HG02642 (cell line): ENCODE measurements around the gene MUC2.

Experiments
- ATAC-seq: cut with Tn5 transposase; IDR thresholded peaks from one replicate; pipeline ENCODE4 v1.9.1; 2021; ENCODE audit warnings: mild to moderate bottlenecking; ENCODE audit not compliant: unreplicated experiment, poor library complexity

MUC2 gene

DNA sequence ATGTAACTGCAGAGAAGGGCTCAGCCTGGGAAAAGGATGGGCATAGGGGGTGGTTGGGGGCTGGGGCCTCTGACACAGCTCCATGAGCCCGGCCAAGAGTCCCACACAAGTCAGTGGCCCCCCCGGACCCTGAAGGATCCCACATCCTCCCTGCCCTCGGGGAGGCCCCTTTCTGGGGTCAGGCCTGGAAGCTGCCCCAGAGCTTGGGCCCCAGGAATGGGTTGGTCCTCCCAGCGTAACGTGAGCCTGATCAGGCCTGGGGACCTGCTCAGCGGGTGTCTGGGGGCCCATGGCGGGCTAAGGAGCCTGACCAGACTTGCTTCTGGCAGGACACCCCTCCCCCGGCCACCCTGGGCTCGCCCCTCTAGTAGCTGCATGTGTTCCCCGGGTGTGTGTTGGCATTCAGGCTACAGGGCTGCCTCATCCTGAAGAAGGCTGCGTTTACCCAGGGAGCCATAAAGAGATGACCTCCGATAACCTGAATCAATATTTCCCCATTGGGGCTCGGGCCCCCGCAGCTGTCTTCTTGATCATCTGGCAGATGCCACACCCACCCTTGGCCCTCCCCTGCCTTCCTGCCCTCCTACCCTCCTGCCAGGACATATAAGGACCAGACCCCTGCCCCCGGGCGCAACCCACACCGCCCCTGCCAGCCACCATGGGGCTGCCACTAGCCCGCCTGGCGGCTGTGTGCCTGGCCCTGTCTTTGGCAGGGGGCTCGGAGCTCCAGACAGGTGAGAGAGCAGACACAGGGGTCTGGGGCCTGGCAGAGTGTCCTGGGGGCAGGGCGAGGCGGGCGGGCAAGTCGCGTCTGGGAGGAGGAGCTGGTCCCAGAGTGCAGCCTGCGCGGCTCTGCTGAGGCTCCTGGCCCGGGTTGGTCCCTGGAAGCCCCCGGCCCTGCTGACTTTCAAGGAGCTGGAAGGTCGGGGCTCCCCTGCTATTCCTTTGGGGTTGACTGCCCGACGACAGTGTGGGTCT lies at the start of gene MUC2:
TSS of gene MUC2 (plus strand) at position 631 of the 978 bp plus-strand sequence.
- no peak for ATAC-seq

DNA sequence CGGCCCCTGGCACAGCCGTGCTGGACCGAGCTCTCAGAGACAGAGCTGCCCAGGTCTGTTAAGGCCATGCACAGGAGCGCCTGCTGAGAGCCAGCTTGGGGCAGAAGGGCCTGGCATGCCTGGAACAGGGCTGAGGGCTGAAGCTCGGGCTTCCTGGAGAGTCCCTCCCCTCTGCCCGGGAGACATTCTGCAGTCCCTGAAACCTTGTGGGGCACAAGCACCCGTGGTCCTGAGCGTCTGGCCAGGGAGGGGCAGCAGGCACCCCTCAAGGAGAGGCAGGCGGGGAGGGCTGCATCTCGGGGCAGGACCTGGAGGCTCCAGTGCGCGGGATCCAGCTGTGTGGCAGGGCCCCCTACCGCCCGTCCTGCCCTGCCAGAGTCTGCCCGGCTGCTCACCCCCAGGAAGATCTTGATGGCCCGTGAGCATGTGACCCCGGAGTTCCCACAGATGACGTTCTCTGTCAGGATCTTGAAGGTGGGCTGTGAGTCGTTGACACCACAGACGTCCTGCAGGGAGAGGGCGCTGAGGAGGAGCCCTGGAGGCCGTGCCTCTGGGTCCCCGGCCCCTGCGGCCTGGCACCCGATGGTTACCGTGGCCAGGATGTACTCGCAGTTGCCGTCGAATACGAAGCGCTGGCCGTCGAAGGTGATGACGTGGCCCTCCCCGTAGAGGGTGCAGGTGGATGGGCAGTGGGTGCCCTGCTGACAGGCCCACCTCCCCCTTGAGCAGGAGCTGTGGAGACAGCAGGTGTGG lies 49.1 kb upstream of the MUC2 start:
- no peak for ATAC-seq

DNA sequence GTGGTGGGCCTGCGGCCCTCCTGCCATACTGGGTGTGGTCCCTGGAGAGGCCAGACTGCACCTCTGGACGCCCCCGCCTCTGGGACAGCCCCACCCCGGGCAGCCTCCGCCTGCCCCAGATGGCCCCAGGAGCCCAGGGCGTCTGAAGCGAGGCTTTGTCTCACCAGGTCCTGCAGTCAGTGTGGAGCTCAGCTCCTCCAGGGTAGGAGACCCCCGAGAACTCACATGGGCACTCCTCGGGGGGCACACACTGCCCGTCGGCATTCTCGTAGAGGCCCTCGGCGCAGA lies 48.6 kb upstream of the MUC2 start:
- no peak for ATAC-seq

DNA sequence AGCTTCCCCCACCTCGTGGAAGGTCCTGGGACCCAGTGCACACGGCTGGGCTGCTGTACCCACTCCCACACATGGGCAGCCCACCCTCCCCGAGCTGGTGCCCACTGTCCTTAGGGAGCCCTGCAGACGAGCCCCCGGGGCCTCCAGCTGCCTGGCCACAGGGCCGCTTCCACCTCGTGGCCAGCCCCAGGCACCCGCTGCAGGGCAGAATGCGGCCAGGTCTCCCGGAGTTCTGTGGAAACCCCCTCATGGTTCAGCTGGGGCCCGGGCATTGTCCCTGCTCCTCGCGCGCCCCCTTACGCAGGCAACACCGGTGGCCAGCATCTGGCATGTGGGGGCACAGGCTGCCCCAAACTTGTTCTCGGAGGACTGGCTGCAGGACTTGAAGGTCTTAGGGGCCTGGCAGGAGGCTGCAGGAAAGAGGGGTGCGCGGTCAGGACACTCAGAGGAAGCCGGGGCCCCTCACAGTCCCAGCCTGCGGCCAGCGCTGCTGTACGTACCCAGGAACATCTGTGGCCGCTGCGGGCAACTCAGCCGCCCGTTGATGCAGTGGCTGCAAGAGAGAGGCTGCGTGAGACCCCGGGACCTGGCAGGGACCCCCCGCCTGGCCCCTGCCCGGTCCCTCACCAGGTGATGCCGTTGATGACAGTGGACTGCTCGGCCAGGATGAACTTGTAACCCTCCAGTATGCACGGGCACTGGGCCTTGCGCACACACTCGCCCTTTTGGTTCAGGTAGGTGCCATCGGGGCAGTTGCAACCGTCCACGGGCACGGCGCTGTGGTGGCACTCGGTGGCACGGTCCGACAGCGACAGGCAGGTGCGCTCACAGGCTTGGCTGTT lies 47.8 kb upstream of the MUC2 start:
- ATAC-seq: no peak

DNA sequence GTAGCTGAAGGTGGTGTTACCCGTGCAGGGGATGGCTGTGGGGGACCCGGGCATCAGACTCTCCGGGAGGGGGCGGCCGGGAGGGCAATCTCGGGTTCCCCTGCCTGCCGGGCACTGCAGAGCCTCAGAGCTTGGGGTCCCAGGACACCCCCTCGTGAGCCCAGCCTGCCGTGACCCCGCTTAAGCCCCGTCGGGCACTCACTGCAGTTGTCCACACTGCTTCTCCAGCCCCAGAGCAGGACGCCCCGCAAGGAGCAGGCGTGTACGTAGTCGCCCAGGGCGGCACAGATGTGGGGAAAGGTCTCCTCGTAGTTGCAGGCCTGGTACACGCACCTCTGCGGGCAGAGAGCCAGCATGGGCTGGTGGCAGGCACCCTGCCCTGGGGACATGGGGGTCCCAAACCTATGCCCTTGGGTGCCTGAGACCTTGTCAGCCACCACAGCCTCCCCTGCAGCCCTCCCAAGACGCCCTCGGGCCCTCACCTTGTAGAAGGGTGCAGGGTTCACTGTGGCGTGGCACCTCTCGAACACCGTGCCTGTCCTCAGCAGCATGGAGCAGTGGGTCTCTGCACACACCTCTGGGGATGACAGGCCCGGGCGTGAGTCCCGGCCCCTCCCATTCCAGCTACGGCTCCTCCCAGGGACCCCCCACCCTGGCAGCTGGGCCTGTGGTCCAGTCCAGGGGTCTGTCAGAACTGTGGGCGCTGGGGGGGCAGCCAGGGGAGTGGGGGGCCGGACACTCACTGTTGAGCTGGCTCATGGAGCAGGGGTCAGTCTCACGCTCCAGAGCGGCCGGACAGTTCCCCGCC lies 47.0 kb upstream of the MUC2 start:
- ATAC-seq: no peak

DNA sequence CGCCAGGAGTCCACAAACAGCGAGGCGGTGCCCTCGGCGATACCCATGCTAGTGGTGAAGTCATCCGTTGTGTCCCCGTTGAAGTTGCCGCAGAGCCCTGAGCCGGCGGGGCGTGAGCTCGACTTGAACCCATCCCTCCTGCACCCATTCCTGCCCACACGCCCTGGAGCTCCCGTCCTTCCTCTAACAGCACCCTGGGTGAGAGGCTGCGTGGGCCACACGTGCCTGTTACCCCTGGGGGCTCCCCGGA lies 46.5 kb upstream of the MUC2 start:
- no peak for ATAC-seq

DNA sequence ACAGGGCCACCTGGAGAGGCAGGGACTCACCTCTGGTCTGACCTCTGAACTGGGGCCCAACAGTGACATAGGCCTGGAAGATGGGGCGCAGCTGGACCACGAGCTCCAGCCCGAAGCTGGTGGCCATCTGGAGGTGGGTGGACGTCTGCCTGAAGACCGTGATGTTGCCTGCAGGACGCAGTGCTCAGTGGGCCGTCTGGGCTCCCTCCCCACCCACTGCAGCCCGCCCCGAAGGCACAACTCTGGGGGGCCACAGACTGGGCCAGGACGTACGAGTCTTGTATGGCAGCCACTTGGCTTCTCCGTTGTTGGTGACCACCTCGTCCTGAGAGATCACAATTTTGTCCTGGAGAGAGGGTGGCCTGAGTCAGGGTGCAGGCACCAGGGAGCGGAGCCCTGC lies 46.1 kb upstream of the MUC2 start:
- ATAC-seq: no peak

DNA sequence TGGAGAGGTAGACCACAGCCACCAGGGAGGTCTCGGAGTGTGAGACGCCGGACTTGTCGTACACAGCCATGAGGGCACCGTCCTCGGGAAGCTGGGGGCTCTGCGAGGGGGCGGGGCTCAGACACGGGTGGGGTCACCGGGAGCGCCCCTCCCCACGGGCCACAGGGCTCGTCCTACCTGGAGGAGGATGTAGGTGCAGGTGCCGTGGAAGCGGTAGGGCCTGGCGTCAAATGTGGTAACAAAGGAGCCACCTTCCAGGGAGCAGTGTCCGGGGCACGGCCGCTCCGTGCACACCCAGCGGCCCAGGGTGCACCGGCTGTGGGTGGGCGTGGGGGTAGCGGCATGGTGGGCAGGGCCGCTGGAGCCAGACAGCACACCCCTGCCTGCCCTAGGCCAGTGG lies 45.6 kb upstream of the MUC2 start:
- ATAC-seq: no peak

DNA sequence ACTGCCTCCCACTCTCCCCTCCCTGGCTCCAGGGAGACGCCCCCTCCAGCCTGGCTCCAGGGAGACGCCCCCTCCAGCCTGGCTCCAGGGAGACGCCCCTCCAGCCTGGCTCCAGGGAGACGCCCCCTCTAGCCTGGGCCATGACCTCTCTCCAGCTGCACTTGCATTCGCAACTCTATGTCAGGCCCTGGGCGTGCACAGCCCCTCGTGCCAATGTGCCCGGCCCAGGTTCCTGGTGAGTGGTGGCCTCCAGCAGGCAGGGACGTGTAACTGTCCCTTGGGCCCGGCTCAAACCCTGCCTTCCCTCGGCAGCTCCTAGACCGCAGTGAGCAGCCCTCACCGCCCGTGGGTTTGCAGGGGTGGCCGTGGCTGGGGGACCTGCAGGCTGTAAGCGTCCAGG lies 45.0 kb upstream of the MUC2 start:
- no peak for ATAC-seq

DNA sequence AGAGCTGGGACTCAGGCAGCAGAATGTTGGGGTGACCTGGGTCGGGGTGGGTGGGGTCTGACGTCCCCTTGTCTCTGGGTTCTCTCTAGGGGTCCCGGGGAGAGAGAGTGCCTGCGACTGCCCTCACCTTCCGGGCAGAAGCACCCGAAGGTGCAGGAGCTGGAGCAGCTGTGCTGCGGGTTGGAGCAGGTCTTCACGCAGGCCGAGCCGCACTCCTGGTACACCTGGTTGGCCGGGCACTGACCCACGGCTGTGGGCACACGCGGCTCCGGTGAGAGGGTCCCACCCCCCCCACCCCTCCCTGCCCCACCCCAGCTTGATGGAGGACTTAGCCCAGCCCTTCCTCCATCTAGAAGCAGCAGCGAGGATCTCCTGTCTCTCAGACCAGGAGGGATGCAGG lies 44.6 kb upstream of the MUC2 start:
- ATAC-seq: no peak

DNA sequence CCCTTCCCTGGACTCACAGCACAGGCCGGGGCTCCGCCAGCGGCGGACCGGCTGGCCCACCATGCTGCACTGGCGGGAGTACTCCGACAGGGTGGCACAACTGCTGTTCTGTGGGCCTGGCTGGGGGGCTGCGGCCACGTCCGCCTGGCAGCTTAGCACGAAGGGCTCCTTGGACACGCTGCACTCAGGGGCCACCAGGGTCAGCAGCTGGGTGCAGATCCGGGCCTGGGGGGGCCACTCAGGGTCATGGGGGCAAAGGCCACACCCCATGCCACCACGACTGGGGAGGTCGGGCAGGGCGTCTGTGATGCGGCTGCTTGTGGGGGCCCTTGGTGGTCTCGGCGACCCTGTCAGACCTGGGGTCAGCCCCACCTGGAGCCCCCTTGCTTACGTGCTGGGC lies 44.1 kb upstream of the MUC2 start:
- ATAC-seq: no peak

DNA sequence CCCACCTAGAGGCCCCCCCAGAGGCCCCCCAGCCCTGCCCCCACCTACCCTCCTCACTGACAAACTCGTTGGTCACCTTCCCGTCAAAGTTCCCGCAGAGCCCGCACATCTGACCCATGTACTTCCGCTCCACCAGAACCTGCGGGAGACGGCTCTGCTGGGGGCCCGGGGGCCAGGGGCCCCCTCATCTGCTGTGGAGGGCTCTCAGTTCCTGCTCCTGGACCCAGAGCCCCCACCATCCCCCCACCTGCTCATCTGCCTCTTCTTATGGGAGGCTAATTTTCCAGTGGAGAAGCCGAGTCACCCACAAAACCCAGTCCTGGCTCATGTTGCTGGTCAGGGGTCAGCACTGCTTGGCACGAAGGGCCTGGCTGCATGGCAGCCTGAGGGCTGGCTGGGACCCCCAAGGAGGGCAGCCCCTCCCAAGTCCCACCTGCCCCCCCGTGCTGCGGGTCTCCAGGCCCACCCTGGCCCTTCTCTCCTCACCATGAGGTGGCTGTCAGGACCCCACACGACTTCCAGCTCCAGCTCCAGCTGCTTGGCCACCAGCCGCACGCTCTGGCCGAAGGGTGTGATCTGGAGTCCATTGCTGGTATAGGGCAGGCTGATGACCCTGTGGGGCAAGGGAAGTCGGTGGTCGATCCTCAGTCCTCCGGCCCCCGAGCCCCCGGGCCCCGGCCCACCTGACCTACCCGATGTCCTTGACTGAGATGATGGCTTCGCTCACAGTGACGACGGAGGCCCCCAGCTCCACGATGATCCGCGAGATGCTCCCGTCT lies 43.4 kb upstream of the MUC2 start:
- ATAC-seq: no peak

DNA sequence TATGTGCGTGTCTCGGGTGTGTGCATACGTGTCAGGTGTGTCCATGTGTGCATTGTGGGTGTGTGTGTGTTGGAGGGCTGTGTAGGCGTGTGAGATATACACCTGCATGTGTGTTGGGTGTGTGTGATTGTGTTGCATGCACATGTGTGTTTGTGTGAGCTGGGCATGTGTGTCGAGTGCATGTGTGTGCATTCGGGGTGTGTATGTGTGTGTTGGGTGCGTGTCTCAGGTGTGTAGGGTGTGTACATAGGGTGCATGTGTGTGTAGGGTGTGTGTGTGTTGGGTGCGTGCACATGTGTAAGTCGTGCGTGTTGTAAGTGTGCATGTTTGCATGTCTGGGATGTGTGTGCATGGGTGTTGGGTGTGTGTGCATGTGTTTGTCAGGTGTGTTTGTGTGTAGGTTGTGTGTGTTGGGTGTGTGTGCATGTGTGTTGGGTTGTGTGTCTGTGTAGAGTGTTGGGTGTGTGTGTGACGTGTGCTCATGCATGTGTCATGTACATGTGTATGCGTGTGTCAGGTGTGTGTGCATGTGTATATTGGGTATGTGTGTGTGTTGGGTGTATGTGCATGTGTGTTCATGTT lies 42.3 kb upstream of the MUC2 start:
- no peak for ATAC-seq

DNA sequence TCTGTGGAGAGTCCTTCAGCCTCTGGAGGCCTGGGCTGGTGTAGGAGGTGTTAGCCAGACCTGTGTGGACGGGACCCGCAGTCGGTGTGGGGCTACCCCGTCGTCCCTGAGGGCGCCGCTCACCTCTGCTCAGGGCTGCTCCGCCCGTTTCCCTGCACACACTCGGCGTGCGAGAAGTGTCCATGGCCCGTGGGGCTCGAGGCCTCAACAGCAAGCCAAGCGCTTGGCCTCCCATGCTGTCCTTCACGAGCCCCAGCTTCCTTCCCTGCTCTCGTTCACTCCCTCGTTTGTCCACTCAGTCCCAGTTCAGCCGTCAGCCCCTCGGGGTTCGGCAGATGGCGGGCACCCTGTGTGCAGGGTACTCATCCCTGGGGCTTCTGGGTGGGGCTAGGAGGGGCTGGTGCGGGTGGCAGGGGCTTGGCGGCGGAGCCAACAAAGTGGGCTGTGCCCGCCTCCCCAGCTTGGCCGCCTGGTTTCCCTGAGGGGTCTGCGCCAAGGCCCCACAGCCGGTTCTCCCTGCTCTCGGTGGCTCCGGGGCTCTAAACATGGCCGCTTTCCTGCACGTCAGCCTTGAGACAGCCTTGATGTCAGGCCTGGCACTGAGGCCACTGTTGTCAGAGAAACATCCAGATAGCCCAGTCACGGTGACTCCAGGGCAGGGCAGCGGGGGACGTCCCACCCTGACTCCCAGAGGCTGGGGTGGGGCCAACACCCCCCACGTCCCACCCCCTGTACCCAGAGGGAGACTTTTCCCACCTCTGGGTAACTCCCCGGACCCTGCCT lies 41.5 kb upstream of the MUC2 start:
- no peak for ATAC-seq

DNA sequence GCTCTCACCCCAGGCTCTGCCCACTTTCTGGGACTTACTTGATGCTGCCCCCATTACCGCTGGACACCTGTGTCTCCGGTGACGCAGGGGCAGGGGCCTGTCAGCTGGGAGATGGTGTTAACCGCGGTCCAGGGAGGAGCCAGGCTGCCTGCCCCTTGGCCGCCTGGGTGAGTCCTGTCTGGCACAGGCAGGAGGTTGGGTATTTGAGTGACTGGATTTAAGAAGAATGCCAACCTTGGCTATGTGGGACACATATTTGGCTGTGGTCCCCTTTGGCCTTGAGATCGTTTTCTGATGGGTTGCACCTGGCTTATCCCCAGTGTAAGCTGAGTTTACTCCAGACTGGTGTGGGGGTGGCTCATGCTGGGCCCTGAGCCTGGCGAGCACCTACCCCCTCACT lies 40.7 kb upstream of the MUC2 start:
- ATAC-seq: no peak

DNA sequence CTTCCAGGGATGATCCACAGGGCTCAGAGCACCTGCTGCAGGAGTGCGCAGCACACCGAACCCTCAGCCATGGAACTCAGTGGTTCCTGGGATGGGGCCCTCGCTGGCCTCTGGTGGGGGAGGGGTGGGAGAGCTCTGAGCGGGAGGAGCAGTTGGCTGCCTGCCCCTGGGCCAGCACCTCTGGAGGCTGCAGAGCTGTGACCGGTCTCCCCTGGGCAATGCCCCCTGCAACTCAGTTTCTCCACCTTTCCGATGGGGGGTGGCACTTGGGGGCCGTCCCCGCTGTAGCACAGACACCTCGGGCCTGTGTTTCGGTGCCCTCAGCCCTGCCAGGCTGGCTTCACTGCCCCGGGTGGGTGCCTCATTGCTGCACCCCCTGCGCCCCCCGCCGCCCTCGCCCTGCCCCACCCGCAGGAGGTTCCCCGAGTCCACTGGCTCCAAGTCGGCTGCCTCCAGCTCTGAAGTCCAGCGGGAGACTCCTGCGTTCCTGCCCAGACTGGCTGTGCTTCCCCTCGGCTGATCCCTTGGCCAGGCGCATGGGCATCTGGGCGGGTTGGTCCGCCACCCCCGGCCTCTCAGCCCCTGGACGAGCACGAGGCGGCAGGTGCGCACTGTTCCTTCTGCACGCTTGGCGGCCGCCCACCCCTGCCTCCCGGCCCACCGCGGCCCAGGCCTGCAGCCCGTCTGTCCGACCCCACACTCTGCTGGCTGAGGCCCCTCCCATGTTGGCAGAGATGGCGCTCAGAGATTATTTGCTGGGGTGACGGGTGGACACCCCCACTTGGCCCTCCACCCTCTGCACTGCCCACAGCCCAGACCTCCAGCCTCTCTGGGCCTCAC lies 40.0 kb upstream of the MUC2 start:
- no peak for ATAC-seq

DNA sequence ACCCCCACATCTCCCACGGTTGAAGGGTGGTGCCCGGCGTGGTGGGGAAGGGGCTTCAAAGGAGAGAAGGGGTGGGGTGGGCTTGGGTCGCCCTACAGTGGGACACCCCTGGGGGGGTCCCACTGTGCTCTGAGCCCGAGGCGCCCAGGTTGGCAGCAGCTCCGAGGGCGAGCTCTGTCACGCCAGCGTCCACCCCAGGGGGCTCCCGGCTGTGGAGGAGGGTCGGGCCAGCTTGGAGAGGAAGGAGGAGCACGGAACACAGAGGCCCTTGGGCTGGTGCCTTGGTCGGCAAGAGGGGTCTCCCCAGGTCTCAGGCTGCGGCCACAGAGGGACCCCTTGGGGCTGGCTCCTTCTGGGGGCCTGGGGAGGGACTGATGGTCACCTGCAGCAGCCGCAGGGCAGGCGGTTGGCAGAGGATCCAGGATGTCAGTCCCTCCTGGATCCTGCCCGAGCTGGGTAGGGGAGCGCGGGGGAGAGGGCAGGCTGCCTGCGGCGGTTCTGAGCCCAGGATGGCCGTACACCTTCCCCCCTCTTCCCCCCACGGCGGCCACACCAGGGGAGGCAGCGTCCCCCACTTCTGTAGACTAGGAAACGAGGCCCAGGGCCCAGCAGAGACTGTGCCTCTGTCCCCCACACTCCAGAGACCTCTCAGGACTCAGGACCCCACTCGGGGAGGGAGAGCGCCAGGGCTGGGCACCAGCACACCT lies 38.9 kb upstream of the MUC2 start:
- ATAC-seq: no peak
